Stimulated activated CD4-positive, alpha-beta T cell treated with anti-CD3 and anti-CD28 coated beads, Interleukin-2, amount 100 ng/mL, for 4 hours (primary cell): Measurements from ENCODE around the gene ZNF181.

Experiments used
- DNase-seq: peaks from one replicate; pipeline ENCODE4 v3.0.0-alpha.2; 2020; ENCODE audit warnings: low read depth

The ZNF181 gene

GRCh38 chr19:34759218-34759917 is 25.3 kb downstream of the ZNF181 start:
- no peak for DNase-seq

- no peak for DNase-seq
Observed at GRCh38 chr19:34766386-34766785, 32.3 kb downstream of the ZNF181 start.

- DNase-seq = no peak
Observed at GRCh38 chr19:34767951-34768350, 33.9 kb downstream of the ZNF181 start.

- DNase-seq = peak; percentile 82
Observed at GRCh38 chr19:34772697-34773554, 38.9 kb downstream of the ZNF181 start, which contains the start of gene ZNF599. Gene ZNF599 (minus strand): TSS chr19:34773215. CDS start chr19:34772841, 374 bp downstream.

GRCh38 chr19:34773555-34773864 is 39.5 kb downstream of the ZNF181 start:
- no peak for DNase-seq

GRCh38 chr19:34774857-34775256 is 40.8 kb downstream of the ZNF181 start:
- no peak for DNase-seq

GRCh38 chr19:34778342-34778741 is 44.3 kb downstream of the ZNF181 start:
- DNase-seq = no peak

GRCh38 chr19:34779652-34780051 is 45.6 kb downstream of the ZNF181 start:
- no peak for DNase-seq

- DNase-seq = no peak
Observed at GRCh38 chr19:34786236-34786635, 52.2 kb downstream of the ZNF181 start.

GRCh38 chr19:34787059-34787824 is 53.2 kb downstream of the ZNF181 start:
- no peak for DNase-seq

- DNase-seq = no peak
Observed at GRCh38 chr19:34788074-34788473, 54.0 kb downstream of the ZNF181 start.

- DNase-seq = no peak
Observed at GRCh38 chr19:34793565-34793964, 59.5 kb downstream of the ZNF181 start.

GRCh38 chr19:34794066-34794960 is 60.3 kb downstream of the ZNF181 start:
- DNase-seq = no peak
